Measurements from ENCODE around the gene NR2F6.

DNA sequence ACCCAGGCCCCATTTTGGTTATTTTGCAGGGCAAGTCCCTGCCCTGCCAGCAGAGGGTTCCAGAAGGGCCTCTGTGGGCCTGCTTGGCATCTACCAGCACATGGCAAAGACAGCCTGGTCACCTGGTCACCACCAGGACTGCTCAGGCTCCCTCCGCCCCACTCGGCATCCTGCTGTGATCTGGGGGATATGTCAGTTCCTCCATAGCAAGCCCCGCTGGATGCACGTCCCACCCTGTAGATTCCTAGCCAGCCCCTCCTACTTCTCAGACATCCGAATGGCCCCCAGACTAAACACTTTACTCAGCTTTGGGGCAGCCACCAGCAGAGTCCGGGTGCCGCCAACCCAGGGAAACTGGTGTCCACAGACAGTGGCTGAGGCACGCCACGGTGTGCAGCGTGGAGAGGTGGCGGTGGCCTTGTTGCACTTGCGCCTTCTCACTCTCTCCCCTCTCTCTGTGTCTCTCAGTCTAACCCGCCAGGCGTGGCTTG, 62.4 kb downstream of the NR2F6 start:
- no peak; the same call in 1 of the 2 replicates for TF ChIP-seq POLR2A (IDR thresholded peaks at IDR 0.05; ENCODE audit: low read depth, low read length)
- TF ChIP-seq SPI1 (IDR thresholded peaks at IDR 0.05; ENCODE audit: low read depth, low read length) = no peak
